Spleen (tissue), 11 donors: ENCODE results near the gene ACVR2B. TPM values are rescaled to one million over a fixed set of nuclear protein-coding genes. Genes with fewer than 3 reads are reported as not detected.

Source experiments
- DNase-seq: peaks from one replicate; pipeline ENCODE4 v3.0.0-alpha.2; 2020
- H3K27ac ChIP-seq, 8 donors: fragments of 200-600 bp; sonication (generic) in 7 of 8; 1 replicate in 4 of 8; 2 replicates in 4 of 8; pipeline versions ENCODE4 v1.5.0 to v1.8.0; 2016 to 2021; ENCODE audit warnings: inconsistent platforms in 4 of 8, mild to moderate bottlenecking in 4 of 8, moderate library complexity in 1 of 8
- H3K27me3 ChIP-seq, 7 donors: fragments of 200-600 bp; sonication (generic) in 6 of 7; replicated peaks in 1 of 7; 1 replicate in 4 of 7; 2 replicates in 3 of 7; pipeline versions ENCODE4 v1.5.0 to v1.8.0; 2016 to 2021; ENCODE audit warnings: inconsistent platforms in 3 of 7, mild to moderate bottlenecking in 1 of 7
- H3K36me3 ChIP-seq, 6 donors: fragments of 200-600 bp; sonication (generic) in 5 of 6; 1 replicate in 4 of 6; 2 replicates in 2 of 6; pipeline versions ENCODE4 v1.5.0 to v1.8.0; 2016 to 2021; ENCODE audit warnings: inconsistent platforms in 2 of 6
- H3K4me1 ChIP-seq, 6 donors: fragments of 200-600 bp; sonication (generic) in 5 of 6; 1 replicate in 3 of 6; 2 replicates in 3 of 6; pipeline versions ENCODE4 v1.5.0 to v1.8.0; 2016 to 2021; ENCODE audit warnings: inconsistent platforms in 3 of 6
- H3K4me3 ChIP-seq, 8 donors: fragments of 200-600 bp; sonication (generic) in 7 of 8; 1 replicate in 4 of 8; 2 replicates in 4 of 8; pipeline versions ENCODE4 v1.5.0 to v1.8.0; 2016 to 2021; ENCODE audit warnings: inconsistent platforms in 4 of 8, mild to moderate bottlenecking in 4 of 8, moderate library complexity in 2 of 8
- H3K9me3 ChIP-seq, 8 donors: fragments of 200-600 bp; sonication (generic) in 7 of 8; 1 replicate in 4 of 8; 2 replicates in 4 of 8; pipeline versions ENCODE4 v1.5.0 to v1.8.0; 2016 to 2021; ENCODE audit warnings: inconsistent platforms in 4 of 8
- POLR2A ChIP-seq, 3 donors: fragments of 450-650 bp; IDR thresholded peaks; one replicate each; pipeline ENCODE4 v1.5.1; 2017; ENCODE audit warnings: antibody characterized with exemption in 3 of 3, mild to moderate bottlenecking in 1 of 3
- POLR2AphosphoS5 ChIP-seq, 3 donors: sonication (generic); formaldehyde crosslinking; IDR thresholded peaks; one replicate each; pipeline ENCODE4 v1.5.1; 2017; ENCODE audit warnings: antibody characterized with exemption in 3 of 3
- WGBS, 5 donors: extraction: QIAGEN DNeasy Blood & Tissue Kit in 3 of 5; methylation state at CpG; one replicate each; pipeline versions ENCODE4 v1.1.5 to v1.1.7; 2013 to 2018; 5-methylcytosine and 5-hydroxymethylcytosine counted together
- intact Hi-C: fragments of 100-400 bp; cut with DNase I; formaldehyde crosslinking; loops from one replicate; pipeline ENCODE4 v1.15.0; 2023; ENCODE audit warnings: low total_unique reads
- polyA plus RNA-seq, 3 donors: library from polyadenylated mRNA; stranded (reverse); fragments of 200-250 nt; gene quantifications; one replicate each; pipeline ENCODE4 v1.2.1, GENCODE V29; 2013
- small RNA-seq, 4 donors: library from RNA; depleted of rRNA; stranded (forward); fragments of <200 nt; gene quantifications; one replicate each; pipeline ENCODE3, GENCODE V24; 2016
- total RNA-seq, 7 donors: library from RNA; depleted of rRNA in 3 of 7; stranded (reverse); fragments of >200 nt in 3 of 7; fragmentation: NEBNext Ultra II Directional in 4 of 7; extraction: Animal tissue kit (Norgen Biotek cat#: 25700) in 4 of 7; gene quantifications; one replicate each; pipeline versions ENCODE4 v1.1.0 to v1.2.1, GENCODE V29; 2016 to 2021
- TF ChIP-seq, protein P1 (sequence below), 11 experiments: fragments of 200-600 bp in 7 of 11; fragments of 450-650 bp in 4 of 11; sonication (generic) in 4 of 11; IDR thresholded peaks in 8 of 11; conservative IDR thresholded peaks in 3 of 11; 1 replicate in 7 of 11; 2 replicates in 4 of 11; pipeline versions ENCODE4 v1.4.0 to v1.8.0; 2016 to 2021; ENCODE audit warnings: antibody characterized with exemption in 11 of 11, inconsistent platforms in 4 of 11, mild to moderate bottlenecking in 1 of 11
- donor health status: healthy with polysubstance abuse.
- donor health status: DM: no; HTN: no; CAD: no; lungs with moderate emphysema.
- donor health status: DM: no; HTN: no; CAD: no.
- donor health status: Bipolar disorder and iron deficiency.
- donor health status: healthy.
- donor health status: DM: no; HTN: no; CAD: no.
- donor health status: DM: yes; HTN: yes; CAD: no.

ACVR2B gene
- total and polyA plus RNA-seq, 10 donors: 0.28 to 8.4 (median 4.8) TPM

DNA sequence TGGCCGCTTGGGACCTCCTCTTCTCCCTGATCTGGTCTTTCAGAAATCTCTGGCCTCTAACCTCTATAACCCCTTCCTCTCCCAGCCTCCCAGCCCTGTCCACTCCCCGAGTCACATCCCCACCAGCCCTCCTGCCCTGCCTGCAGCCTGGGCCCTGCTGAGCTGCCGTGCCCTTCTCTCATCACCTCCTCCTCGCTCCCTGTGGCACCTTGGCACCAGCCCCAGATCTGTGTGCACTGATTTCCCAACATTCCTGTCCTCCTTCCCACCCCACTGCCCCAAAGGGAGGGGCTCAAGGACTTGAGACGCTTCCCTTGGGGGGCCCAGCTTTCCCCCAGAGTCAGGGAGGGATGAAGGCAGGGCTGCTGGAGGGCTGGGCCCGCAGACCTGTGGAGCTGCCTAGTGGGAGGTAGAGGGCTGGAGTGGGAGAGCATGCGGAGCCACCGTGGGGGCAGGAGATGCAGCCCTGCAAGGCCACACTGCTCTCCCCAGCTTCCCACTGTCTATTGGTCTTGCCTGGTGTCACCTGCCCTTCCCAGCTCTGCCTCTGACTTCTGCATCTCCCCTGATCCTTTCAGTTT lies 85.2 kb downstream of the ACVR2B start:
- H3K4me3 ChIP-seq: no peak overlapping the region
- no peak overlapping the region for H3K27ac ChIP-seq
- no peaks in the 10 kb centered on the region for H3K9me3 ChIP-seq
- no peaks in the 10 kb centered on the region for H3K27me3 ChIP-seq
- DNase-seq: no peak
- no peak for TF ChIP-seq POLR2A (IDR thresholded peaks at IDR 0.05)
- TF ChIP-seq, protein P1, sequence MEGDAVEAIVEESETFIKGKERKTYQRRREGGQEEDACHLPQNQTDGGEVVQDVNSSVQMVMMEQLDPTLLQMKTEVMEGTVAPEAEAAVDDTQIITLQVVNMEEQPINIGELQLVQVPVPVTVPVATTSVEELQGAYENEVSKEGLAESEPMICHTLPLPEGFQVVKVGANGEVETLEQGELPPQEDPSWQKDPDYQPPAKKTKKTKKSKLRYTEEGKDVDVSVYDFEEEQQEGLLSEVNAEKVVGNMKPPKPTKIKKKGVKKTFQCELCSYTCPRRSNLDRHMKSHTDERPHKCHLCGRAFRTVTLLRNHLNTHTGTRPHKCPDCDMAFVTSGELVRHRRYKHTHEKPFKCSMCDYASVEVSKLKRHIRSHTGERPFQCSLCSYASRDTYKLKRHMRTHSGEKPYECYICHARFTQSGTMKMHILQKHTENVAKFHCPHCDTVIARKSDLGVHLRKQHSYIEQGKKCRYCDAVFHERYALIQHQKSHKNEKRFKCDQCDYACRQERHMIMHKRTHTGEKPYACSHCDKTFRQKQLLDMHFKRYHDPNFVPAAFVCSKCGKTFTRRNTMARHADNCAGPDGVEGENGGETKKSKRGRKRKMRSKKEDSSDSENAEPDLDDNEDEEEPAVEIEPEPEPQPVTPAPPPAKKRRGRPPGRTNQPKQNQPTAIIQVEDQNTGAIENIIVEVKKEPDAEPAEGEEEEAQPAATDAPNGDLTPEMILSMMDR (IDR thresholded peaks at IDR 0.05 in 8 of 11, conservative IDR thresholded peaks at IDR 0.05 in 3 of 11): no peak
- TF ChIP-seq POLR2AphosphoS5 (IDR thresholded peaks at IDR 0.05): no peak
- peaks cover 0 to 36% (median 0%) of the 10 kb centered on the region in 6 donors for H3K36me3 ChIP-seq
- intact Hi-C loops: no loop called here
- WGBS, 5 donors: 78 to 95% (median 88%) methylated on average over 7 to 8 of the region's 8 CpGs
- H3K4me1 ChIP-seq: no peaks in the 10 kb centered on the region

DNA sequence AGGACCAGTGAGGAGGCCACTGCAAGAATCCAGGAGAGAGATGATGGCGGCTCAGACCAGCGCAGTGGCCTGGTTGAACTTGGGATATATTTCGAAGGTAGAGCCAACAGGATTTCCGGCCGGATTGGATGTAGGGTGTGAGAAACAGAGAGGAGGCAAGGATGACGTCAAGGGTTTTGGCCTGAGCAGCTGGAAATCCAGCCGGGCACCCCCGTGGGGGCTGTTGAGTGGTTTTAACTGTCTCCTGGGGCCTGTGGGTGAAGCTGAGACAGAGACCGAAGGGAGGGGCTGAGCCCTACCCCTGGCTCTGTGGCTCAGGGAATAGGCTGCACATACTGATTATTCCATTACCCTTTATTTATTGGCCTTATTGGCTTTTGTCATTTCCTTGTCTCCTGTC lies 88.1 kb downstream of the ACVR2B start:
- H3K9me3 ChIP-seq: no peaks in the 10 kb centered on the region
- no peak for DNase-seq
- H3K4me3 ChIP-seq: no peak overlapping the region
- 78 to 83% (median 81%) methylated on average over 9 of the region's 9 CpGs for WGBS, 5 donors
- no peak overlapping the region for H3K27ac ChIP-seq
- intact Hi-C loops: no loop called here
- H3K27me3 ChIP-seq: no peaks in the 10 kb centered on the region
- H3K4me1 ChIP-seq: no peaks in the 10 kb centered on the region
- peaks cover 0 to 16% (median 0%) of the 10 kb centered on the region in 6 donors for H3K36me3 ChIP-seq
- TF ChIP-seq POLR2A (IDR thresholded peaks at IDR 0.05) (no peak), POLR2AphosphoS5 (IDR thresholded peaks at IDR 0.05) (no peak)
- TF ChIP-seq, protein P1 (IDR thresholded peaks at IDR 0.05 in 8 of 11, conservative IDR thresholded peaks at IDR 0.05 in 3 of 11): no peak

Small RNAs within 50 kb of the gene (small RNA-seq; reads per million reads assigned to genes)
- 0 reads per million in 4 donors for gene RF00019

Other genes with a start within 250 kb of the ACVR2B start
- 1 to 10 TPM in 1 of 7 donors, under 1 TPM in 6; 0.30 to 1.6 (median 0.52) TPM for gene SLC22A13, start 188.1 kb upstream of the ACVR2B start, total RNA-seq
- under 1 TPM in 2 of 3 donors, not detected in 1; 0.05 to 0.22 TPM for gene SLC22A13, start 188.1 kb upstream of the ACVR2B start, polyA plus RNA-seq
- gene SLC22A14, start 171.6 kb upstream of the ACVR2B start, total RNA-seq: under 1 TPM in 2 of 7 donors, not detected in 5; 0.19 to 0.60 TPM
- gene SLC22A14, start 171.6 kb upstream of the ACVR2B start, polyA plus RNA-seq: under 1 TPM in 2 of 3 donors, not detected in 1; 0.04 to 0.17 TPM
- 10 to 100 TPM in 1 of 7 donors, 1 to 10 TPM in 6; 1.8 to 12.3 (median 2.6) TPM for gene XYLB, start 107.1 kb upstream of the ACVR2B start, total RNA-seq
- under 1 TPM; 0.33 to 0.58 (median 0.42) TPM for gene XYLB, start 107.1 kb upstream of the ACVR2B start, polyA plus RNA-seq
- gene EXOG, start 42.5 kb downstream of the ACVR2B start, total RNA-seq: 10 to 100 TPM; 16.9 to 20.9 (median 19.2) TPM
- 1 to 10 TPM; 3.9 to 8.6 (median 8.2) TPM for gene EXOG, start 42.5 kb downstream of the ACVR2B start, polyA plus RNA-seq
- gene SCN5A, start 195.8 kb downstream of the ACVR2B start, total RNA-seq: 1 to 10 TPM in 1 of 7 donors, under 1 TPM in 3, not detected in 3; 0.17 to 1.2 (median 0.48) TPM
- gene SCN5A, start 195.8 kb downstream of the ACVR2B start, polyA plus RNA-seq: under 1 TPM; 0.02 to 0.06 (median 0.02) TPM